Type B pancreatic cell (in vitro differentiated cells): Measurements from ENCODE around the gene EDARADD. TPM values are rescaled to one million over a fixed set of nuclear protein-coding genes. Genes with fewer than 3 reads are reported as not detected.

Experiments used
- DNase-seq: peaks from one replicate; pipeline ENCODE4 v3.0.0; 2021; ENCODE audit warnings: mixed read lengths; ENCODE audit not compliant: unreplicated experiment; ENCODE audit errors: extremely low spot score
- H3K27ac Mint-ChIP-seq: 2 replicates; pipeline ENCODE4 v1.8.0; 2021; ENCODE audit warnings: mild to moderate bottlenecking, mixed read lengths
- H3K27me3 Mint-ChIP-seq: 2 replicates; pipeline ENCODE4 v1.8.0; 2021; ENCODE audit warnings: mixed read lengths
- H3K36me3 Mint-ChIP-seq: 2 replicates; pipeline ENCODE4 v1.8.0; 2021; ENCODE audit warnings: mixed read lengths
- H3K4me1 Mint-ChIP-seq: one replicate; pipeline ENCODE4 v1.8.0; 2021; ENCODE audit warnings: mixed read lengths; ENCODE audit not compliant: unreplicated experiment
- H3K4me3 Mint-ChIP-seq: 2 replicates; pipeline ENCODE4 v1.8.0; 2021; ENCODE audit warnings: mild to moderate bottlenecking, mixed read lengths
- H3K9me3 Mint-ChIP-seq: 2 replicates; pipeline ENCODE4 v1.8.0; 2021; ENCODE audit warnings: mixed read lengths
- total RNA-seq: library from RNA; stranded (reverse); gene quantifications from 2 replicates; pipeline ENCODE4 v1.2.1, GENCODE V29; 2021; ENCODE audit warnings: low replicate concordance
- TF ChIP-seq, protein P1 (sequence below): fragments of 200-600 bp; sonication (generic); conservative IDR thresholded peaks from 2 replicates; pipeline ENCODE4 v1.5.0; 2021; ENCODE audit warnings: antibody characterized with exemption, mild to moderate bottlenecking

EDARADD gene
- total RNA-seq, 1 donor from 2014 or later: 14.8 TPM

DNA sequence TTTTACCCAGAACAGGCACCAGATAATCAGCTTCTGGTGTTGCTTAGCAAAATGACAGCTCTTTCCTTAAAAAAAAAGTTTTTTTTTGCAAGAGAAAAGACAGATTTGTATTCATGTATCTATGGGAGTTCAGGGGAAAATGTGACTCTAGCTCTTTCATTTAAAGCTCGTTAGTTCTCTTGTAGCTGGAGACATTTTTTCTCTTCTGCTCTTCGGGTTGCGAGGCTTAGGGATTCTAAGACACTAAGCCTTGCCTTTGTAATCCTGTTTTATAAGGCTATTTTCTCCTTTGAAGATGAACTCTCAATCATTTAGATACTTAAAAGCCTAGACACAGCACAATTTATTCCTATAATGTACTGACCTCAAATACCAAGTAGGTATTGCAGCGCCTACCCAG is 40.3 kb upstream of the EDARADD start:
- TF ChIP-seq, protein P1, sequence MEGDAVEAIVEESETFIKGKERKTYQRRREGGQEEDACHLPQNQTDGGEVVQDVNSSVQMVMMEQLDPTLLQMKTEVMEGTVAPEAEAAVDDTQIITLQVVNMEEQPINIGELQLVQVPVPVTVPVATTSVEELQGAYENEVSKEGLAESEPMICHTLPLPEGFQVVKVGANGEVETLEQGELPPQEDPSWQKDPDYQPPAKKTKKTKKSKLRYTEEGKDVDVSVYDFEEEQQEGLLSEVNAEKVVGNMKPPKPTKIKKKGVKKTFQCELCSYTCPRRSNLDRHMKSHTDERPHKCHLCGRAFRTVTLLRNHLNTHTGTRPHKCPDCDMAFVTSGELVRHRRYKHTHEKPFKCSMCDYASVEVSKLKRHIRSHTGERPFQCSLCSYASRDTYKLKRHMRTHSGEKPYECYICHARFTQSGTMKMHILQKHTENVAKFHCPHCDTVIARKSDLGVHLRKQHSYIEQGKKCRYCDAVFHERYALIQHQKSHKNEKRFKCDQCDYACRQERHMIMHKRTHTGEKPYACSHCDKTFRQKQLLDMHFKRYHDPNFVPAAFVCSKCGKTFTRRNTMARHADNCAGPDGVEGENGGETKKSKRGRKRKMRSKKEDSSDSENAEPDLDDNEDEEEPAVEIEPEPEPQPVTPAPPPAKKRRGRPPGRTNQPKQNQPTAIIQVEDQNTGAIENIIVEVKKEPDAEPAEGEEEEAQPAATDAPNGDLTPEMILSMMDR: no peak
- Mint-ChIP-seq H3K9me3 (peaks cover 11% of the 10 kb centered on the region), H3K4me1 (no peaks in the 10 kb centered on the region), H3K27me3 (peaks cover 4% of the 10 kb centered on the region), H3K27ac (no peak overlapping the region), H3K4me3 (no peak overlapping the region), H3K36me3 (peaks cover 4% of the 10 kb centered on the region)
- DNase-seq: no peak

DNA sequence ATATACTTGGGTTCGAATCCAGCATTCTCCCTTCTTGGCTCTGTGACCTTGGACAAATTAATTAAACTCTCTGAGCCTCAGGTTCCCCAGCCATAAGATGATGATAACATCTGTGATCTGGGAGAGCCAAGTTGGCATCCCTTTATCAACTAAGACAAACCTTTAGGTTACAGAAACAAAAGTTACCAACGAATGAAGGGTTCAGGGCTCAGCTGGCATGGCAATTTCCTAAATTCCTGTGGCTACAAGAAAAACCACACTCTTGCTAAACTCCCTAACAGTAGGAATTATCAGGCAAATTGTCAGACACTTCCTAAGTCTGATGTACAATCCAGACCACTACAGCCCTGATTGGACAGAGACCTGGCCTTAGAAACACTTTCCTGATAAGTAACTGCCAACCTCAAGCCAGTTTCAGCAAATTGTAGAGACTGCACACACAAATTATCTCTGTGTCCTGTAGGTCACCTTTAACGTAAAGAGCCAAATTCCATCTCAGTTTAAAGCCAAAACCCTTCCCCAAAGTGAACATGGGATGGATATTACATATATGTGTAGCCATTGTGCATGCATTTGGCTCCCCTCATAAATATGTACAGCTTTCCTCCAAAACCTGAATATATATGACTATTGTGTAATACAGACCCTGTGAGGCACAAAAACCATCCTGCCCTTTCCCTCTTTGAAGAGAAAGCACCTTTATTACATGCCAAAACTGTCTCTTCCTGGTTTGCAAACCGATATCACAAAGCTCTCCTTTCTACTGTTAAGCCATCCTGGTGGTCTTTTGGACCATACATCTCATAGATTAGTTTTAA is 39.5 kb upstream of the EDARADD start:
- Mint-ChIP-seq H3K9me3 (peaks cover 15% of the 10 kb centered on the region), H3K27me3 (peaks cover 4% of the 10 kb centered on the region), H3K36me3 (peaks cover 4% of the 10 kb centered on the region), H3K4me3 (no peak overlapping the region), H3K4me1 (no peaks in the 10 kb centered on the region), H3K27ac (no peak overlapping the region)
- no peak for DNase-seq
- TF ChIP-seq, protein P1: no peak

DNA sequence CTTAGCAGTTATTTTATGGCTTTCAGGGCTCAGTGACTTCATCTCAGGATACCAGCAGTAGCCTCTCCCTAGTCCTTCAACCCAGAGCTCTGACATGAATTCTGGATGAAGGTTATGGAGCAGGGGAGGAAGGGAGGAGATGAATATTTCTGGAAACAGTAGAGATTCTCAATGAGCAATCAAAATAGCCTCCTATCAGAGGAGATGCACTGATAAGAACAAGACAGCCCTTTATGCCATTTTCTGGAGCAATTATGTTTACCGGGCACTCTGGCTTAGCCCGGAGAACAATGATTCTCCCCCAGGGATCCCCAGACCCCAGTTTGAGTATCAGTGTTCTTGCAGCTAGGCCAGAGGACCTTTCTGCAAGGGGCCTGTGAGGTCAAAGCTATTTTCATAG is 37.9 kb upstream of the EDARADD start:
- H3K27me3 Mint-ChIP-seq: peaks cover 4% of the 10 kb centered on the region
- TF ChIP-seq, protein P1: no peak
- peaks cover 15% of the 10 kb centered on the region for H3K9me3 Mint-ChIP-seq
- H3K4me1 Mint-ChIP-seq: no peaks in the 10 kb centered on the region
- no peak overlapping the region for H3K27ac Mint-ChIP-seq
- no peak for DNase-seq
- H3K4me3 Mint-ChIP-seq: no peak overlapping the region
- H3K36me3 Mint-ChIP-seq: peaks cover 4% of the 10 kb centered on the region

DNA sequence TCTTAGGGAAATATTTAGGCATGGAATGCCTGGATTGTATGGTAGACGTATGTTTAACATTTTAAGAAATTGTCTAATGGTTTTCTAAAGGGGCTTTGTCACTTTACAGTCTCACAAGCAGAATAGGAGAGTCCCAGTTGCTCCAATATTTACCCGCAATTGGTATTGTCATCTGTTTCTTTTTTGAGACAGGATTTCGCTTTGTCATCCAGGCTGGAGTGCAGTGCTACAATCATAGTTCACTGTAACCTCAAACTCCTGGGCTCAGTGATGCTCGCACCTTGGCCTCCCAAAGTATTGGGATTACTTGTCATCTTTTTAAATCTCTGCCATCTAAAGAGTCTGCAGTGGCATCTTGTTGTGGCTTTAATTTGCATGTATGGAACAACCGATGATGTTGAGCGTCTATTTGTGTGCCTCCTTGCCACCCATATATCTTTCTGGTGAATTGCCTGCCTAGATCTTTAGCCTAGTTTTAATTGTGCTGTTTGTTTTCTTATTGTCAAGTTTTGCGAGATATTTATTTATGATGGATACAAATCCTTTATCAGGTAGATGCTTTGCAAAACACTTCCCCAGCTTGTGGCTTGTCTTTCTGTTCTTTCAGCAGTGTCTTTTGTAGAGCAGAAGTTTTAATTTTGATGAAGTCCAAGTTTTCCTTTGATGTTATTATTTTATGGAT is 32.0 kb upstream of the EDARADD start:
- Mint-ChIP-seq H3K9me3 (peaks cover 15% of the 10 kb centered on the region), H3K4me1 (peaks cover 5% of the 10 kb centered on the region), H3K27ac (no peak overlapping the region), H3K27me3 (peaks cover 4% of the 10 kb centered on the region), H3K4me3 (no peak overlapping the region), H3K36me3 (peaks cover 4% of the 10 kb centered on the region)
- TF ChIP-seq, protein P1: no peak
- DNase-seq: no peak

DNA sequence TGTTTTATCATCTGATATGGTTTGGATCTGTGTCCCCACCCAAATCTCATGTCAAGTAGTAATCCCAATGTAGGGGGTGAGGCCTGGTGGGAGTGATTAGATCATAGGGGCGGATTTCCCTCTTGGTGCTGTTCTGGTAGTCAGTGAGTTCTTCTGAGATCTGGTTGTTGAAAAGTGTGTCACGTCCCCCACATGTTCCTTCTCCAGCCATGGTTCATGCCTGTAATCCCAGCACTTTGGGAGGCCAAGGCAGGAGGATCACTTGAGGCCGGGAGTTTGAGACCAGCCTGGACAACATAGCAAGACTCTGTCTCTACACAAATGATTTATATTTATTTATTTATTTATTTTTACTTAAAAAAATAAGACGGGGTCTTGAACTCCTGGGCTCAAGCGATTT is 30.8 kb upstream of the EDARADD start:
- TF ChIP-seq, protein P1: no peak
- no peak for DNase-seq
- H3K36me3 Mint-ChIP-seq: no peaks in the 10 kb centered on the region
- H3K27me3 Mint-ChIP-seq: peaks cover 4% of the 10 kb centered on the region
- H3K4me1 Mint-ChIP-seq: peaks cover 5% of the 10 kb centered on the region
- no peak overlapping the region for H3K4me3 Mint-ChIP-seq
- no peak overlapping the region for H3K27ac Mint-ChIP-seq
- peaks cover 10% of the 10 kb centered on the region for H3K9me3 Mint-ChIP-seq
